Left kidney (tissue), 8 donors: ENCODE data around the gene POTEH. TPM values are rescaled to one million over a fixed set of nuclear protein-coding genes. Genes with fewer than 3 reads are reported as not detected.
"Not testable (repeated sequence)": the region's sequence is repeated elsewhere in the genome, so short reads cannot be mapped to it uniquely, and the experiment has no call there.

Experiments used
- DNase-seq: peaks from one replicate; pipeline ENCODE4 v3.0.0-alpha.2; 2013
- long read RNA-seq, 8 donors: transcript quantifications; one replicate each; lab custom pipeline, GENCODE V29; 2026
- polyA plus RNA-seq: library from polyadenylated mRNA; unstranded; fragments of 120-200 nt; gene quantifications from one replicate; pipeline ENCODE4 v1.2.1, GENCODE V29; 2013; ENCODE audit not compliant: insufficient read length

POTEH gene
- polyA plus RNA-seq: not detected
- long read RNA-seq, donor 1: 0 reads
- long read RNA-seq, donor 2: 0 reads
- long read RNA-seq, donor 3: 0 reads
- long read RNA-seq, donor 4: 0 reads
- long read RNA-seq, donor 5: 0 reads
- long read RNA-seq, donor 6: 0 reads
- long read RNA-seq, donor 7: 0 reads
- long read RNA-seq, donor 8: 0 reads

- DNase-seq: not testable (repeated sequence)
Measured at GRCh38 chr22:15689749-15690125, at the start of gene POTEH. TSS of gene POTEH (plus strand) at chr22:15690026. CDS start at chr22:15690078, 52 bp downstream.

GRCh38 chr22:15642288-15642861 lies 47.5 kb upstream of the POTEH start:
- DNase-seq: not testable (repeated sequence)

- DNase-seq: not testable (repeated sequence)
Measured at GRCh38 chr22:15651954-15652353, 37.9 kb upstream of the POTEH start.

- not testable (repeated sequence) for DNase-seq
Measured at GRCh38 chr22:15652738-15653137, 37.1 kb upstream of the POTEH start.

- DNase-seq: not testable (repeated sequence)
Measured at GRCh38 chr22:15653241-15653640, 36.6 kb upstream of the POTEH start.

- DNase-seq: not testable (repeated sequence)
Measured at GRCh38 chr22:15661102-15661501, 28.7 kb upstream of the POTEH start.

- DNase-seq: not testable (repeated sequence)
Measured at GRCh38 chr22:15664682-15665081, 25.1 kb upstream of the POTEH start.

- not testable (repeated sequence) for DNase-seq
Measured at GRCh38 chr22:15665478-15665877, 24.3 kb upstream of the POTEH start.

- DNase-seq: not testable (repeated sequence)
Measured at GRCh38 chr22:15669430-15669829, 20.4 kb upstream of the POTEH start.

- not testable (repeated sequence) for DNase-seq
Measured at GRCh38 chr22:15679702-15680101, 10.1 kb upstream of the POTEH start.

- not testable (repeated sequence) for DNase-seq
Measured at GRCh38 chr22:15684115-15684514, 5.7 kb upstream of the POTEH start.

GRCh38 chr22:15684695-15685094 lies 5.1 kb upstream of the POTEH start:
- not testable (repeated sequence) for DNase-seq

- not testable (repeated sequence) for DNase-seq
Measured at GRCh38 chr22:15685641-15686040, 4.2 kb upstream of the POTEH start.

GRCh38 chr22:15687086-15687485 lies 2.7 kb upstream of the POTEH start:
- DNase-seq: not testable (repeated sequence)

GRCh38 chr22:15687676-15688075 lies 2.1 kb upstream of the POTEH start:
- DNase-seq: not testable (repeated sequence)

- not testable (repeated sequence) for DNase-seq
Measured at GRCh38 chr22:15688090-15688489, 1.7 kb upstream of the POTEH start.

GRCh38 chr22:15689012-15689748 lies 646 bp upstream of the POTEH start:
- not testable (repeated sequence) for DNase-seq

- DNase-seq: not testable (repeated sequence)
Measured at GRCh38 chr22:15713600-15713999, 23.8 kb downstream of the POTEH start.

GRCh38 chr22:15714125-15714524 lies 24.3 kb downstream of the POTEH start:
- not testable (repeated sequence) for DNase-seq

- DNase-seq: not testable (repeated sequence)
Measured at GRCh38 chr22:15721884-15722283, 32.1 kb downstream of the POTEH start.

- DNase-seq: not testable (repeated sequence)
Measured at GRCh38 chr22:15729209-15729917, 39.5 kb downstream of the POTEH start.

GRCh38 chr22:15731023-15731422 lies 41.2 kb downstream of the POTEH start:
- not testable (repeated sequence) for DNase-seq
